GM23338 (cell line): ENCODE data around the gene HOXD1. TPM values are rescaled to one million over a fixed set of nuclear protein-coding genes. Genes with fewer than 3 reads are reported as not detected.

ENCODE experiments used
- ATAC-seq: fragments of 200-7000 bp; cut with Tn5 transposase; 3 replicates; pipeline ENCODE4 v1.9.1; 2020
- DNase-seq: peaks from one replicate; pipeline ENCODE4 v3.0.0-alpha.2; 2015; ENCODE audit warnings: low spot score
- H2AFZ ChIP-seq: fragments of 200-600 bp; sonication (generic); 2 replicates; pipeline ENCODE4 v1.8.0; 2016; ENCODE audit warnings: antibody characterized with exemption, mild to moderate bottlenecking, moderate library complexity
- H3F3A ChIP-seq: fragments of 200-600 bp; sonication (generic); replicated peaks from 2 replicates; pipeline ENCODE4 v1.8.0; 2017; ENCODE audit warnings: antibody characterized with exemption, mixed run types, low read depth
- H3K27ac ChIP-seq: fragments of 200-600 bp; sonication (generic); 2 replicates; pipeline ENCODE4 v1.6.1; 2016; ENCODE audit warnings: low read depth
- H3K27me3 ChIP-seq: fragments of 200-600 bp; sonication (generic); 2 replicates; pipeline ENCODE4 v1.8.0; 2016; ENCODE audit warnings: mild to moderate bottlenecking, mixed run types, moderate library complexity; ENCODE audit not compliant: insufficient read depth
- H3K36me3 ChIP-seq: fragments of 200-600 bp; sonication (generic); 2 replicates; pipeline ENCODE4 v1.8.0; 2016; ENCODE audit warnings: mild to moderate bottlenecking; ENCODE audit not compliant: insufficient read depth
- H3K4me1 ChIP-seq: fragments of 200-600 bp; sonication (generic); 2 replicates; pipeline ENCODE4 v1.8.0; 2016; ENCODE audit warnings: mild to moderate bottlenecking, moderate library complexity; ENCODE audit not compliant: insufficient read depth
- H3K4me2 ChIP-seq: fragments of 200-600 bp; sonication (generic); 2 replicates; pipeline ENCODE4 v1.7.1; 2017; ENCODE audit warnings: mixed run types
- H3K4me3 ChIP-seq: fragments of 200-600 bp; sonication (generic); 2 replicates; pipeline ENCODE4 v1.6.1; 2016; ENCODE audit warnings: mixed run types
- H3K79me2 ChIP-seq: fragments of 200-600 bp; sonication (generic); replicated peaks from 2 replicates; pipeline ENCODE4 v1.8.0; 2017; ENCODE audit warnings: mild to moderate bottlenecking; ENCODE audit not compliant: insufficient read depth
- H3K9me2 ChIP-seq: fragments of 200-600 bp; sonication (generic); 2 replicates; pipeline ENCODE4 v1.8.0; 2017; ENCODE audit not compliant: insufficient read depth
- H4K20me1 ChIP-seq: fragments of 200-600 bp; sonication (generic); replicated peaks from 2 replicates; pipeline ENCODE4 v1.8.0; 2017; ENCODE audit warnings: mild to moderate bottlenecking; ENCODE audit not compliant: insufficient read depth
- H3K27ac Mint-ChIP-seq: 2 replicates; pipeline ENCODE4 v1.8.0; 2020; ENCODE audit warnings: inconsistent platforms, mild to moderate bottlenecking, moderate library complexity, mixed read lengths
- H3K27me3 Mint-ChIP-seq: 3 replicates; pipeline ENCODE4 v1.8.0; 2022; ENCODE audit warnings: low read depth, mild to moderate bottlenecking, moderate library complexity, mixed read lengths, inconsistent platforms; ENCODE audit not compliant: insufficient read depth, poor library complexity
- H3K36me3 Mint-ChIP-seq: 3 replicates; pipeline ENCODE4 v1.8.0; 2021; ENCODE audit warnings: low read depth, mild to moderate bottlenecking, inconsistent platforms, moderate library complexity, mixed read lengths
- H3K4me1 Mint-ChIP-seq: 3 replicates; pipeline ENCODE4 v1.8.0; 2020; ENCODE audit warnings: mild to moderate bottlenecking, inconsistent platforms, mixed read lengths
- H3K4me3 Mint-ChIP-seq: 3 replicates; pipeline ENCODE4 v1.8.0; 2021; ENCODE audit warnings: moderate library complexity, mild to moderate bottlenecking, inconsistent platforms, mixed read lengths
- H3K9me3 Mint-ChIP-seq: 3 replicates; pipeline ENCODE4 v1.8.0; 2020; ENCODE audit warnings: moderate library complexity, mild to moderate bottlenecking, inconsistent platforms, mixed read lengths
- CREB1 ChIP-seq: fragments of 250-450 bp; sonication (Bioruptor Pico); IDR thresholded peaks from 2 replicates; pipeline ENCODE4 v1.5.0; 2020; ENCODE audit warnings: low read depth, mild to moderate bottlenecking, moderate library complexity
- ETS1 ChIP-seq: IDR thresholded peaks from 2 replicates; pipeline ENCODE4 v1.6.1; 2016; ENCODE audit warnings: antibody characterized with exemption
- EZH2 ChIP-seq: fragments of 200-600 bp; sonication (generic); IDR thresholded peaks from one replicate; pipeline ENCODE4 v1.8.0; 2017; ENCODE audit warnings: antibody characterized with exemption, mild to moderate bottlenecking, low read depth; ENCODE audit not compliant: unreplicated experiment
- JUNB ChIP-seq: IDR thresholded peaks from one replicate; pipeline ENCODE4 v1.6.1; 2016; ENCODE audit warnings: antibody characterized with exemption; ENCODE audit not compliant: unreplicated experiment
- NANOG ChIP-seq: IDR thresholded peaks from 2 replicates; pipeline ENCODE4 v1.6.1; 2016; ENCODE audit warnings: antibody characterized with exemption, borderline replicate concordance
- STAT1 ChIP-seq: IDR thresholded peaks from one replicate; pipeline ENCODE4 v1.6.1; 2016; ENCODE audit warnings: antibody characterized with exemption; ENCODE audit not compliant: unreplicated experiment
- ZNF114 ChIP-seq: fragments of 250-450 bp; sonication (Bioruptor Pico); IDR thresholded peaks from 2 replicates; pipeline ENCODE4 v1.5.0; 2020; ENCODE audit warnings: mild to moderate bottlenecking, moderate library complexity
- ZNF462 ChIP-seq: fragments of 250-450 bp; sonication (Bioruptor Pico); IDR thresholded peaks from 2 replicates; pipeline ENCODE4 v1.5.0; 2020; ENCODE audit warnings: mild to moderate bottlenecking, moderate library complexity
- polyA plus RNA-seq: library from polyadenylated mRNA; unstranded; fragments of >200 nt; fragmentation: Nextera tagmentation; extraction: Ambion mirVana; gene quantifications from 2 replicates; pipeline ENCODE4 v1.2.1, GENCODE V29; 2016
- total RNA-seq: library from RNA; depleted of rRNA; stranded (reverse); fragments of >200 nt; shearing (Covaris generic); gene quantifications from 2 replicates; pipeline ENCODE4 v1.2.3, GENCODE V29; 2014

HOXD1 gene
- total and polyA plus RNA-seq, 2 experiments from 2014 or later: not detected

GRCh38 chr2:176206136-176206535, 17.7 kb downstream of the HOXD1 start:
- DNase-seq (no peak), ATAC-seq (no peak)
- Histone ChIP-seq H3K27me3 (no peaks in the 10 kb centered on the region), H3K36me3 (no peaks in the 10 kb centered on the region), H2AFZ (no peak overlapping the region), H3K4me1 (no peaks in the 10 kb centered on the region), H3K9me2 (no peaks in the 10 kb centered on the region), H3K4me2 (no peak overlapping the region), H3K4me3 (no peak overlapping the region), H4K20me1 (no peaks in the 10 kb centered on the region), H3F3A (no peaks in the 10 kb centered on the region), H3K27ac (no peak overlapping the region), H3K79me2 (no peaks in the 10 kb centered on the region)
- Mint-ChIP-seq H3K4me1 (no peaks in the 10 kb centered on the region), H3K27me3 (peaks cover 3% of the 10 kb centered on the region), H3K9me3 (no peaks in the 10 kb centered on the region), H3K36me3 (no peaks in the 10 kb centered on the region), H3K27ac (no peak overlapping the region), H3K4me3 (no peak overlapping the region)
- TF ChIP-seq EZH2 (no peak), NANOG (no peak), ZNF114 (CRISPR knock-in tag) (no peak), ETS1 (no peak), JUNB (no peak), ZNF462 (no peak), STAT1 (no peak), CREB1 (no peak)
